ENCODE data around the gene IL10RB.
"Not testable (repeated sequence)": the region's sequence is repeated elsewhere in the genome, so short reads cannot be mapped to it uniquely, and the experiment has no call there.

DNA sequence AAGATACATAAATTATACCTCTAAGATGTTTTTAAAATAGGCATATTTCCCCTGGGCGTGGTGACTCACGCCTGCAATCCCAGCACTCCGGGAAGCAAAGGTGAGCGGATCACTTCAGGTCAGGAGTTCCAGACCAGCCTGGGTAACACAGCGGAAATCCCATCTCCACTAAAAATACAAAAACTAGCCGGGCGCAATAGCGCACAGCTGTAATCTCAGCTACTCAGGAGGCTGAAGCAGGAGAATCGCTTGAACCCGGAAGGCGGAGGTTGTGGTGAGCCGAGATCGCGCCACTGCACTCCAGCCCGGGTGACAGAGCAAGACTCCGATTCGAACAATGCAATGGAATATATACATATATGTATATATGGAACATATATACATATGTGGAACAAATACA lies 54.8 kb downstream of the IL10RB start:
- TF ChIP-seq, protein P1, sequence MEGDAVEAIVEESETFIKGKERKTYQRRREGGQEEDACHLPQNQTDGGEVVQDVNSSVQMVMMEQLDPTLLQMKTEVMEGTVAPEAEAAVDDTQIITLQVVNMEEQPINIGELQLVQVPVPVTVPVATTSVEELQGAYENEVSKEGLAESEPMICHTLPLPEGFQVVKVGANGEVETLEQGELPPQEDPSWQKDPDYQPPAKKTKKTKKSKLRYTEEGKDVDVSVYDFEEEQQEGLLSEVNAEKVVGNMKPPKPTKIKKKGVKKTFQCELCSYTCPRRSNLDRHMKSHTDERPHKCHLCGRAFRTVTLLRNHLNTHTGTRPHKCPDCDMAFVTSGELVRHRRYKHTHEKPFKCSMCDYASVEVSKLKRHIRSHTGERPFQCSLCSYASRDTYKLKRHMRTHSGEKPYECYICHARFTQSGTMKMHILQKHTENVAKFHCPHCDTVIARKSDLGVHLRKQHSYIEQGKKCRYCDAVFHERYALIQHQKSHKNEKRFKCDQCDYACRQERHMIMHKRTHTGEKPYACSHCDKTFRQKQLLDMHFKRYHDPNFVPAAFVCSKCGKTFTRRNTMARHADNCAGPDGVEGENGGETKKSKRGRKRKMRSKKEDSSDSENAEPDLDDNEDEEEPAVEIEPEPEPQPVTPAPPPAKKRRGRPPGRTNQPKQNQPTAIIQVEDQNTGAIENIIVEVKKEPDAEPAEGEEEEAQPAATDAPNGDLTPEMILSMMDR (IDR thresholded peaks at IDR 0.05): not testable (repeated sequence)
- TF ChIP-seq EZH2 (IDR thresholded peaks at IDR 0.05; ENCODE audit: borderline replicate concordance, insufficient read depth, low read depth, low read length, poor library complexity, severe bottlenecking): not testable (repeated sequence)
